Naive thymus-derived CD4-positive, alpha-beta T cell (primary cell): ENCODE measurements around the gene HCN1. TPM values are rescaled to one million over a fixed set of nuclear protein-coding genes. Genes with fewer than 3 reads are reported as not detected.

Experiments
- ATAC-seq: fragments of 150-1000 bp; cut with Tn5 transposase; 2 replicates; pipeline ENCODE4 v1.10.0; 2021; ENCODE audit warnings: mild to moderate bottlenecking, moderate library complexity
- CTCF ChIA-PET: fragments of 350-600 bp; sonication (Branson Sonifier 250); formaldehyde crosslinking; loops from one replicate; lab custom pipeline; 2021; ENCODE audit warnings: antibody characterized with exemption; lab: Charles Lee
- POLR2A ChIA-PET: fragments of 350-600 bp; sonication (Branson Sonifier 250); formaldehyde crosslinking; loops from one replicate; lab custom pipeline; 2021; ENCODE audit warnings: antibody characterized with exemption, inconsistent platforms; lab: Charles Lee
- DNase-seq, 9 donors: peaks; one replicate each; pipeline versions ENCODE4 v3.0.0 to v3.0.0-alpha.2; 2020 to 2022; ENCODE audit warnings: mixed read lengths in 1 of 9
- H3K27ac ChIP-seq: one replicate; pipeline ENCODE4 v1.7.0; 2013; ENCODE audit warnings: mild to moderate bottlenecking, low read depth, low read length, moderate library complexity
- H3K27me3 ChIP-seq, 2 donors: one replicate each; pipeline ENCODE4 v1.7.0; 2013; ENCODE audit warnings: low read length in 2 of 2, mild to moderate bottlenecking in 2 of 2, moderate library complexity in 2 of 2; ENCODE audit not compliant: control insufficient read depth in 2 of 2, insufficient read depth in 2 of 2
- H3K36me3 ChIP-seq, 3 experiments: 1 replicate in 2 of 3; 2 replicates in 1 of 3; pipeline ENCODE4 v1.7.0; 2013; ENCODE audit warnings: low read length in 3 of 3, mild to moderate bottlenecking in 3 of 3, moderate library complexity in 1 of 3; ENCODE audit not compliant: insufficient read depth in 3 of 3, control insufficient read depth in 2 of 3
- H3K4me1 ChIP-seq, 2 donors: one replicate each; pipeline ENCODE4 v1.7.0; 2013; ENCODE audit warnings: low read length in 2 of 2, mild to moderate bottlenecking in 2 of 2, moderate library complexity in 1 of 2; ENCODE audit not compliant: control insufficient read depth in 2 of 2, insufficient read depth in 2 of 2
- H3K4me3 ChIP-seq: 2 replicates; pipeline ENCODE4 v1.7.0; 2013; ENCODE audit warnings: mild to moderate bottlenecking, low read length
- H3K9me3 ChIP-seq, 3 experiments: 1 replicate in 2 of 3; 2 replicates in 1 of 3; pipeline ENCODE4 v1.7.0; 2013; ENCODE audit warnings: low read length in 3 of 3; ENCODE audit not compliant: control insufficient read depth in 2 of 3
- H3K27ac Mint-ChIP-seq, 9 donors: one replicate each; pipeline ENCODE4 v1.8.0; 2020 to 2022; ENCODE audit warnings: mixed read lengths in 9 of 9, mild to moderate bottlenecking in 8 of 9, moderate library complexity in 5 of 9, inconsistent platforms in 2 of 9
- H3K27me3 Mint-ChIP-seq, 5 donors: one replicate each; pipeline ENCODE4 v1.8.0; 2021 to 2022; ENCODE audit warnings: mixed read lengths in 5 of 5, mild to moderate bottlenecking in 1 of 5
- H3K36me3 Mint-ChIP-seq, 5 donors: one replicate each; pipeline ENCODE4 v1.8.0; 2020 to 2022; ENCODE audit warnings: mixed read lengths in 5 of 5, mild to moderate bottlenecking in 3 of 5, inconsistent platforms in 1 of 5
- H3K4me1 Mint-ChIP-seq, 7 donors: one replicate each; pipeline ENCODE4 v1.8.0; 2020 to 2022; ENCODE audit warnings: mixed read lengths in 7 of 7, mild to moderate bottlenecking in 3 of 7, inconsistent platforms in 1 of 7
- H3K4me3 Mint-ChIP-seq, 10 donors: one replicate each; pipeline ENCODE4 v1.8.0; 2020 to 2022; ENCODE audit warnings: mild to moderate bottlenecking in 10 of 10, mixed read lengths in 10 of 10, moderate library complexity in 6 of 10, inconsistent platforms in 2 of 10
- H3K9me3 Mint-ChIP-seq, 11 donors: one replicate each; pipeline ENCODE4 v1.8.0; 2020 to 2022; ENCODE audit warnings: mixed read lengths in 11 of 11, mild to moderate bottlenecking in 4 of 11, inconsistent platforms in 1 of 11, moderate library complexity in 1 of 11
- intact Hi-C, 2 donors: fragments of 100-400 bp; cut with micrococcal nuclease; formaldehyde crosslinking; loops; one replicate each; pipeline ENCODE4 v1.15.1; 2023
- polyA plus RNA-seq, 2 donors: library from polyadenylated mRNA; unstranded; fragments of 300-500 nt; fragmentation: Illumina TruSeq; gene quantifications; one replicate each; pipeline ENCODE4 v1.2.3, GENCODE V29; 2021
- total RNA-seq, 6 experiments: library from RNA in 5 of 6; stranded (reverse) in 5 of 6; gene quantifications; 1 replicate in 5 of 6; 2 replicates in 1 of 6; pipeline ENCODE4 v1.2.3 and lab custom pipeline; 2021 to 2026

Gene HCN1
- total and polyA plus RNA-seq, 7 experiments from 2014 or later: not detected

- H3K27me3 ChIP-seq: no peaks in the 10 kb centered on the region
- intact Hi-C loops: no loop called here
- Mint-ChIP-seq H3K36me3 (no peaks in the 10 kb centered on the region), H3K9me3 (peaks cover 2 to 21% (median 7%) of the 10 kb centered on the region in 11 donors), H3K27ac (no peak overlapping the region), H3K4me1 (no peaks in the 10 kb centered on the region), H3K4me3 (no peak overlapping the region), H3K27me3 (no peaks in the 10 kb centered on the region)
- DNase-seq (no peak), ATAC-seq (no peak)
- H3K36me3 ChIP-seq: no peaks in the 10 kb centered on the region
- no peaks in the 10 kb centered on the region for H3K4me1 ChIP-seq
- POLR2A ChIA-PET: no interaction called here
- H3K4me3 ChIP-seq: no peak overlapping the region
- H3K27ac ChIP-seq: no peak overlapping the region
- CTCF ChIA-PET: no interaction called here
- H3K9me3 ChIP-seq: no peaks in the 10 kb centered on the region
Measured at GRCh38 chr5:45288746-45289145, 407.4 kb downstream of the HCN1 start.

- ATAC-seq (no peak), DNase-seq (no peak)
- Histone ChIP-seq H3K36me3 (no peaks in the 10 kb centered on the region), H3K4me1 (no peaks in the 10 kb centered on the region), H3K4me3 (no peak overlapping the region), H3K27me3 (no peaks in the 10 kb centered on the region), H3K9me3 (no peaks in the 10 kb centered on the region), H3K27ac (no peak overlapping the region)
- H3K4me3 Mint-ChIP-seq: no peak overlapping the region
- H3K9me3 Mint-ChIP-seq: peaks cover 2 to 20% (median 7%) of the 10 kb centered on the region in 11 donors
- H3K27me3 Mint-ChIP-seq: no peaks in the 10 kb centered on the region
- ChIA-PET CTCF (no interaction called here), POLR2A (no interaction called here)
- H3K36me3 Mint-ChIP-seq: no peaks in the 10 kb centered on the region
- H3K27ac Mint-ChIP-seq: no peak overlapping the region
- intact Hi-C loops: no loop called here
- H3K4me1 Mint-ChIP-seq: no peaks in the 10 kb centered on the region
Measured at GRCh38 chr5:45284436-45284835, 411.7 kb downstream of the HCN1 start.

GRCh38 chr5:45281081-45281480 is 415.1 kb downstream of the HCN1 start:
- ChIA-PET POLR2A (no interaction called here), CTCF (interaction anchor here (0.7 kb wide), 1 partner anchor 289 kb away, joined by 4 read pairs; no protein-coding TSS in a partner anchor)
- Mint-ChIP-seq H3K36me3 (no peaks in the 10 kb centered on the region), H3K27ac (no peak overlapping the region), H3K9me3 (peaks cover 2 to 19% (median 9%) of the 10 kb centered on the region in 11 donors), H3K27me3 (no peaks in the 10 kb centered on the region), H3K4me1 (no peaks in the 10 kb centered on the region), H3K4me3 (no peak overlapping the region)
- H3K27ac ChIP-seq: no peak overlapping the region
- H3K4me1 ChIP-seq: no peaks in the 10 kb centered on the region
- no peaks in the 10 kb centered on the region for H3K27me3 ChIP-seq
- intact Hi-C loops: no loop called here
- no peaks in the 10 kb centered on the region for H3K9me3 ChIP-seq
- no peak overlapping the region for H3K4me3 ChIP-seq
- no peak for DNase-seq
- ATAC-seq: no peak
- H3K36me3 ChIP-seq: no peaks in the 10 kb centered on the region

- Histone ChIP-seq H3K4me1 (no peaks in the 10 kb centered on the region), H3K4me3 (no peak overlapping the region), H3K27ac (no peak overlapping the region), H3K27me3 (no peaks in the 10 kb centered on the region), H3K9me3 (no peaks in the 10 kb centered on the region), H3K36me3 (no peaks in the 10 kb centered on the region)
- H3K4me3 Mint-ChIP-seq: no peak overlapping the region
- H3K4me1 Mint-ChIP-seq: no peaks in the 10 kb centered on the region
- ChIA-PET POLR2A (no interaction called here), CTCF (no interaction called here)
- H3K9me3 Mint-ChIP-seq: peaks cover 2 to 22% (median 10%) of the 10 kb centered on the region in 11 donors
- DNase-seq (no peak), ATAC-seq (no peak)
- H3K27ac Mint-ChIP-seq: no peak overlapping the region
- H3K36me3 Mint-ChIP-seq: no peaks in the 10 kb centered on the region
- no peaks in the 10 kb centered on the region for H3K27me3 Mint-ChIP-seq
- intact Hi-C loops: no loop called here
Measured at GRCh38 chr5:45279109-45279508, 417.1 kb downstream of the HCN1 start.

GRCh38 chr5:45277860-45278259 is 418.3 kb downstream of the HCN1 start:
- no peaks in the 10 kb centered on the region for H3K36me3 ChIP-seq
- no peaks in the 10 kb centered on the region for H3K4me1 ChIP-seq
- H3K27ac ChIP-seq: no peak overlapping the region
- Mint-ChIP-seq H3K4me3 (no peak overlapping the region), H3K27ac (no peak overlapping the region), H3K36me3 (no peaks in the 10 kb centered on the region), H3K27me3 (no peaks in the 10 kb centered on the region), H3K4me1 (no peaks in the 10 kb centered on the region), H3K9me3 (peaks cover 0 to 17% (median 5%) of the 10 kb centered on the region in 11 donors)
- CTCF ChIA-PET: no interaction called here
- H3K9me3 ChIP-seq: no peaks in the 10 kb centered on the region
- intact Hi-C loops: no loop called here
- H3K27me3 ChIP-seq: no peaks in the 10 kb centered on the region
- no peak for ATAC-seq
- no peak for DNase-seq
- H3K4me3 ChIP-seq: no peak overlapping the region
- POLR2A ChIA-PET: no interaction called here

GRCh38 chr5:45274241-45274640 is 421.9 kb downstream of the HCN1 start:
- no peak overlapping the region for H3K27ac Mint-ChIP-seq
- ChIA-PET CTCF (no interaction called here), POLR2A (no interaction called here)
- ATAC-seq (no peak), DNase-seq (no peak)
- H3K27me3 ChIP-seq: no peaks in the 10 kb centered on the region
- no peak overlapping the region for H3K27ac ChIP-seq
- H3K36me3 Mint-ChIP-seq: no peaks in the 10 kb centered on the region
- no peaks in the 10 kb centered on the region for H3K9me3 ChIP-seq
- no peaks in the 10 kb centered on the region for H3K36me3 ChIP-seq
- intact Hi-C loops: no loop called here
- no peaks in the 10 kb centered on the region for H3K4me1 Mint-ChIP-seq
- peaks cover 2 to 18% (median 8%) of the 10 kb centered on the region in 11 donors for H3K9me3 Mint-ChIP-seq
- no peaks in the 10 kb centered on the region for H3K4me1 ChIP-seq
- H3K4me3 ChIP-seq: no peak overlapping the region
- H3K27me3 Mint-ChIP-seq: no peaks in the 10 kb centered on the region
- H3K4me3 Mint-ChIP-seq: no peak overlapping the region

- no peaks in the 10 kb centered on the region for H3K27me3 ChIP-seq
- Mint-ChIP-seq H3K4me1 (no peaks in the 10 kb centered on the region), H3K36me3 (no peaks in the 10 kb centered on the region), H3K9me3 (peaks cover 0 to 18% (median 6%) of the 10 kb centered on the region in 11 donors), H3K4me3 (no peak overlapping the region), H3K27ac (no peak overlapping the region), H3K27me3 (no peaks in the 10 kb centered on the region)
- H3K36me3 ChIP-seq: no peaks in the 10 kb centered on the region
- H3K9me3 ChIP-seq: no peaks in the 10 kb centered on the region
- CTCF ChIA-PET: no interaction called here
- no peak overlapping the region for H3K4me3 ChIP-seq
- no peak for ATAC-seq
- no peak for DNase-seq
- no peak overlapping the region for H3K27ac ChIP-seq
- no peaks in the 10 kb centered on the region for H3K4me1 ChIP-seq
- POLR2A ChIA-PET: no interaction called here
- intact Hi-C loops: no loop called here
Measured at GRCh38 chr5:45271626-45272025, 424.6 kb downstream of the HCN1 start.
